ENCODE results near the gene MRPS2. TPM values are rescaled to one million over a fixed set of nuclear protein-coding genes. Genes with fewer than 3 reads are reported as not detected.
A peak's percentile ranks its signal among the peaks of the same experiment; 100 is the strongest.
"Not testable (repeated sequence)": the region's sequence is repeated elsewhere in the genome, so short reads cannot be mapped to it uniquely, and the experiment has no call there.

Gene MRPS2
- total and polyA plus RNA-seq, 12 donors: 28.6 to 82.9 (median 47.8) TPM

- Histone ChIP-seq H3K27me3 (peaks cover 0 to 13% (median 5%) of the 10 kb centered on the region in 7 donors), H3K4me3 (no peak overlapping the region), H3K4me1 (peaks cover 0 to 3% (median 0%) of the 10 kb centered on the region in 9 donors), H3K9me3 (peaks cover 0 to 9% (median 0%) of the 10 kb centered on the region in 11 donors), H3K27ac (no peak overlapping the region), H3K36me3 (no peaks in the 10 kb centered on the region)
- ATAC-seq (no peak), DNase-seq (no peak)
- intact Hi-C loops (cut with DNase I): no loop called here
- WGBS, 2 donors: 94 to 95% methylated on average over 10 of the region's 10 CpGs
- TF ChIP-seq, protein P1, sequence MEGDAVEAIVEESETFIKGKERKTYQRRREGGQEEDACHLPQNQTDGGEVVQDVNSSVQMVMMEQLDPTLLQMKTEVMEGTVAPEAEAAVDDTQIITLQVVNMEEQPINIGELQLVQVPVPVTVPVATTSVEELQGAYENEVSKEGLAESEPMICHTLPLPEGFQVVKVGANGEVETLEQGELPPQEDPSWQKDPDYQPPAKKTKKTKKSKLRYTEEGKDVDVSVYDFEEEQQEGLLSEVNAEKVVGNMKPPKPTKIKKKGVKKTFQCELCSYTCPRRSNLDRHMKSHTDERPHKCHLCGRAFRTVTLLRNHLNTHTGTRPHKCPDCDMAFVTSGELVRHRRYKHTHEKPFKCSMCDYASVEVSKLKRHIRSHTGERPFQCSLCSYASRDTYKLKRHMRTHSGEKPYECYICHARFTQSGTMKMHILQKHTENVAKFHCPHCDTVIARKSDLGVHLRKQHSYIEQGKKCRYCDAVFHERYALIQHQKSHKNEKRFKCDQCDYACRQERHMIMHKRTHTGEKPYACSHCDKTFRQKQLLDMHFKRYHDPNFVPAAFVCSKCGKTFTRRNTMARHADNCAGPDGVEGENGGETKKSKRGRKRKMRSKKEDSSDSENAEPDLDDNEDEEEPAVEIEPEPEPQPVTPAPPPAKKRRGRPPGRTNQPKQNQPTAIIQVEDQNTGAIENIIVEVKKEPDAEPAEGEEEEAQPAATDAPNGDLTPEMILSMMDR (IDR thresholded peaks at IDR 0.05): no peak
Observed at GRCh38 chr9:135531096-135531495, 30.6 kb downstream of the MRPS2 start.

DNA sequence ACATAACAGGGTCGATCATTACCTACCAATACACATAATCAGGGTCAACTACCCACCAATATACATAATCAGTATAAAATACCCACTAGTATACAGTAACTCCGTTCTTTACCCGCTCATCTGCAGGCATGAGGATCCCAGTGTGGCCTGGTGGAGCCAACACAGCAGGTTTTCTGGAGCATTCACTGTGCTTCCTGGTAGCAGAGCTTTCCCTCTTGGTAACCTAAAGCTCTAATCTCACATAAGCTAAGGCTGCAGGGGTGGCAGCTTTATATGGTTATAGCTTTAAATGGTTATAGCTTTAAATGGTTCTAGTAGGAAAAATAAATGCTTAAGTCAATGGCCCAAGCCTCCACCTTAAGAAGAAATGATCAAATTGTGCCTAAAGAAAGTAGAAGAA lies 32.6 kb downstream of the MRPS2 start:
- TF ChIP-seq, protein P1 (IDR thresholded peaks at IDR 0.05): no peak
- intact Hi-C loops (cut with DNase I): no loop called here
- ATAC-seq (no peak), DNase-seq (no peak)
- no peaks in the 10 kb centered on the region for H3K36me3 ChIP-seq
- H3K27me3 ChIP-seq: peaks cover 0 to 8% (median 5%) of the 10 kb centered on the region in 7 donors
- H3K27ac ChIP-seq: no peak overlapping the region
- no peak overlapping the region for H3K4me3 ChIP-seq
- 94 to 97% methylated on average over 3 of the region's 3 CpGs for WGBS, 2 donors
- peaks cover 0 to 9% (median 0%) of the 10 kb centered on the region in 11 donors for H3K9me3 ChIP-seq
- peaks cover 0 to 3% (median 0%) of the 10 kb centered on the region in 9 donors for H3K4me1 ChIP-seq

- peak overlapping the region in 1 of 10 donors; percentile 53 for H3K27ac ChIP-seq
- ATAC-seq: no peak
- TF ChIP-seq, protein P1 (IDR thresholded peaks at IDR 0.05): no peak
- intact Hi-C loops (cut with DNase I): no loop called here
- H3K27me3 ChIP-seq: peaks cover 0 to 9% (median 5%) of the 10 kb centered on the region in 7 donors
- DNase-seq: no peak
- peaks cover 0 to 3% (median 0%) of the 10 kb centered on the region in 9 donors for H3K4me1 ChIP-seq
- WGBS, 2 donors: 93 to 95% methylated on average over 12 of the region's 12 CpGs
- H3K9me3 ChIP-seq: peaks cover 0 to 9% (median 0%) of the 10 kb centered on the region in 11 donors
- H3K36me3 ChIP-seq: no peaks in the 10 kb centered on the region
- H3K4me3 ChIP-seq: no peak overlapping the region
Observed at GRCh38 chr9:135533674-135534073, 33.2 kb downstream of the MRPS2 start.

DNA sequence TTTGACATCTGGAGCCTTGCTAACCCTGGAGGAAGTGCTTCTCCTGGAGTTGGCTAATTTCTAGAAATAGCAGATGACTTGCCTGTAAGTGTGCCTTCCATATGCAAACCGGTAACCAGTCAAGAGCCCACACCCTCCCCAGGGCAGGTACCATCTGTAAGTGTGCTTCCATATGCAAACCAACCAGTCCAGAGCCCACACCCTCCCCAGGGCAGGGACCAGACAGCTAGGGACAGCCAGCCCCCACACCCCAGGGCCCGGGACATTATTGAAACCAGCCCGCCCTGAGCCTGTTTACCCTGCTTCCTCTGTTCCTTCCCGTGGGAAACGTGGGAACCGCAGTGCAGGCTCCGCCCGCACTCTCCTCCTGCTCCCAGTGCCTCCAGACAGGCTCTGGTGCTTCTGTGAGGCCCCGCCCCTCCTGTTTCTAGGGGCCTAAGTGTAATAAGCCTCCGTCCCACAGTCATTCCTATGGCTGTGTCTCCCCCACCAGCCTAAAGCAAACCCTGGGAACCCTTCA lies 33.8 kb downstream of the MRPS2 start:
- intact Hi-C loops (cut with DNase I); H3K9me3 ChIP-seq; H3K4me3 ChIP-seq; H3K36me3 ChIP-seq; H3K4me1 ChIP-seq; H3K27me3 ChIP-seq; DNase-seq: not testable (repeated sequence)
- peak in 7 of 8 donors; percentile 25 to 88 (median 59) for ATAC-seq
- 32 to 38% methylated on average over 10 of the region's 10 CpGs for WGBS, 2 donors
- peak overlapping the region in 1 of 10 donors; percentile 53 for H3K27ac ChIP-seq

DNA sequence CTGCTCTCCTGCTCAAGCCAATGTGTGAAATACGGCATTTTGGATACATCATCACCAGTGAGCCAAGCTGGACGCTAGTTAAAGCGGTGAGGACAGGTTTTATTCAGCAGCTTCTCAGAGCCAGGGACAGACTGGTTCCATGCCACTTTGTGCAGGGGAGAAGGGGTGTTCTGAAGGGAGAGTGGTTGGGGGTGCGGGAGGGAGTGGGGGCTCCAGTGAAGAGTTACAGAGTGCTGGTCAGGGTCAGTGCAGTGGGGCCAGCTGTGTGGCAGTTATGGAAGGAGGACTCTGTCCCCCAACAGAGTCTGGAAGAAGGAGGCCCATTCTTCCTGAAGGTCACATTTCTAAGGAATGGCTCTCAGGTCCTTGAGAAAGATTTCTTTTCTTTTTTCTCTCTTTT lies 34.3 kb downstream of the MRPS2 start:
- H3K9me3 ChIP-seq; H3K4me1 ChIP-seq; DNase-seq; H3K36me3 ChIP-seq; intact Hi-C loops (cut with DNase I); H3K4me3 ChIP-seq; H3K27me3 ChIP-seq: not testable (repeated sequence)
- 53 to 70% methylated on average over 4 of the region's 4 CpGs for WGBS, 2 donors
- ATAC-seq: peak in 3 of 8 donors; percentile 19 to 46 (median 24)
- H3K27ac ChIP-seq: peak overlapping the region in 1 of 10 donors; percentile 53

- ATAC-seq; H3K9me3 ChIP-seq; H3K36me3 ChIP-seq; DNase-seq; H3K4me1 ChIP-seq; H3K27ac ChIP-seq; intact Hi-C loops (cut with DNase I); H3K4me3 ChIP-seq; H3K27me3 ChIP-seq: not testable (repeated sequence)
- WGBS, 2 donors: 80 to 88% methylated on average over 10 to 13 of the region's 13 CpGs
Observed at GRCh38 chr9:135535631-135536030, 35.1 kb downstream of the MRPS2 start.

Measured in heart right ventricle (tissue), 16 donors.